Epithelial cell of esophagus (primary cell): Measurements from ENCODE around the gene CERS5.

ENCODE experiments used
- DNase-seq: peaks from one replicate; pipeline ENCODE4 v3.0.0; 2010; ENCODE audit warnings: low read depth
- H3K4me3 ChIP-seq: 2 replicates; pipeline ENCODE4 v1.5.1; 2011; ENCODE audit warnings: mild to moderate bottlenecking, low read length, control low read depth
- TF ChIP-seq, protein P1 (sequence below): IDR thresholded peaks from 2 replicates; pipeline ENCODE4 v1.5.1; 2011; ENCODE audit warnings: low read depth, mild to moderate bottlenecking, low read length, control low read depth, inconsistent platforms; ENCODE audit not compliant: insufficient read depth; ENCODE audit errors: missing control alignments

CERS5 gene, protein sequence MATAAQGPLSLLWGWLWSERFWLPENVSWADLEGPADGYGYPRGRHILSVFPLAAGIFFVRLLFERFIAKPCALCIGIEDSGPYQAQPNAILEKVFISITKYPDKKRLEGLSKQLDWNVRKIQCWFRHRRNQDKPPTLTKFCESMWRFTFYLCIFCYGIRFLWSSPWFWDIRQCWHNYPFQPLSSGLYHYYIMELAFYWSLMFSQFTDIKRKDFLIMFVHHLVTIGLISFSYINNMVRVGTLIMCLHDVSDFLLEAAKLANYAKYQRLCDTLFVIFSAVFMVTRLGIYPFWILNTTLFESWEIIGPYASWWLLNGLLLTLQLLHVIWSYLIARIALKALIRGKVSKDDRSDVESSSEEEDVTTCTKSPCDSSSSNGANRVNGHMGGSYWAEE

DNA sequence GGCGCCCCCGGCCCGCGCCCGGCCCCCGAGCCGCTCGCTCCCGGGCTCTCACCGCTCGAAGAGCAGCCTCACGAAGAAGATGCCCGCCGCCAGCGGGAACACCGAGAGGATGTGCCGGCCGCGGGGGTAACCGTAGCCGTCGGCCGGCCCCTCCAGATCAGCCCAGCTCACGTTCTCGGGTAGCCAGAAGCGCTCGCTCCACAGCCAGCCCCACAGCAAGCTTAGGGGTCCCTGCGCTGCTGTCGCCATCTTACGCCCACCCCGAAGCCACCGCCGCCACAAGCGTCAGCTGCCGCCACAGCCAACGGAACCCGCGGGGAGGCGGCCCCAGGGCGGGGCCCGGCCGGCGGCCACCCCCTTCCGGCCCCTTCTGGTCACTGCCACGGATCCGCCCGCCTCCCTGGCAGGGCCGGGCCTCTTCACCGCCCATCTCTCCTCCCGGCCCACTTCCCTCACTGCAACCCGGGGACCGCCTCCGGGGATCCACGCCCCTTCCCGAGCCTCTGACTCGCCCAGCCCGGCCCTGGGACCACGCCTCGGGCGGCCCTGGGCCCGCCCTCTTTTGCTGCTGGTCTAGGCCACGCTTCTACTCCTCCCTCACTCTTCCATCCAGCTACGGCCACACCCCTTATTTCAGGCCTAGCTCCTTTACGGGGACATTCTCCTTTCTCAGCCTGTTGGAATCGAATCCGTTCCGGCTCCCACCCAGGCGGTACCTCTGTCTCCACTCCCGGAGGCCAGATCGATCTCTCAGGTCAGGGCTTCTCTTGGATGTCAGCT is at the start of gene CERS5:
TSS of gene CERS5 (minus strand) at position 321 of the 780 bp plus-strand sequence. CDS start at position 249, 72 bp downstream.
- TF ChIP-seq, protein P1, sequence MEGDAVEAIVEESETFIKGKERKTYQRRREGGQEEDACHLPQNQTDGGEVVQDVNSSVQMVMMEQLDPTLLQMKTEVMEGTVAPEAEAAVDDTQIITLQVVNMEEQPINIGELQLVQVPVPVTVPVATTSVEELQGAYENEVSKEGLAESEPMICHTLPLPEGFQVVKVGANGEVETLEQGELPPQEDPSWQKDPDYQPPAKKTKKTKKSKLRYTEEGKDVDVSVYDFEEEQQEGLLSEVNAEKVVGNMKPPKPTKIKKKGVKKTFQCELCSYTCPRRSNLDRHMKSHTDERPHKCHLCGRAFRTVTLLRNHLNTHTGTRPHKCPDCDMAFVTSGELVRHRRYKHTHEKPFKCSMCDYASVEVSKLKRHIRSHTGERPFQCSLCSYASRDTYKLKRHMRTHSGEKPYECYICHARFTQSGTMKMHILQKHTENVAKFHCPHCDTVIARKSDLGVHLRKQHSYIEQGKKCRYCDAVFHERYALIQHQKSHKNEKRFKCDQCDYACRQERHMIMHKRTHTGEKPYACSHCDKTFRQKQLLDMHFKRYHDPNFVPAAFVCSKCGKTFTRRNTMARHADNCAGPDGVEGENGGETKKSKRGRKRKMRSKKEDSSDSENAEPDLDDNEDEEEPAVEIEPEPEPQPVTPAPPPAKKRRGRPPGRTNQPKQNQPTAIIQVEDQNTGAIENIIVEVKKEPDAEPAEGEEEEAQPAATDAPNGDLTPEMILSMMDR = no peak
- peak; percentile 99 for DNase-seq
- H3K4me3 ChIP-seq = peak within 1 kb of the TSS; percentile 79

DNA sequence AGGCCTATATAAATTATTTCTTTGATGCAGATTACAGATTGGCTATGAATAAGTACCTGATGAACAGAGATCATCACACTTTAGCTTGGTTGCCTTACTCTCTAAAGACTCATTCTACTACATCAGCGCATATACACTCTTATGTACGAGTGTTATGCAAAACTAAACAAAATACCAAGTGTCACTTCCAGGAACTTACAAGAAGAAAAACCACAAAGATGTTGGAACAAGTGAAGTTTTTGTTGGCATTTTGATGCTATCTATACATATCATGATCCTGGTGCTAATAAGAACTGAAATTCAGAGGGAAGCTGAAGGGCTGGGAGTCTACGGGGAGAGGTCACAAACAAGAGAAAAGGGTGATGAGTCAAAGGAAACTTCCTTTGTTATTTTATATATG is 47.9 kb upstream of the CERS5 start:
- no peak overlapping the region for H3K4me3 ChIP-seq
- TF ChIP-seq, protein P1 = no peak
- DNase-seq = peak; percentile 36

DNA sequence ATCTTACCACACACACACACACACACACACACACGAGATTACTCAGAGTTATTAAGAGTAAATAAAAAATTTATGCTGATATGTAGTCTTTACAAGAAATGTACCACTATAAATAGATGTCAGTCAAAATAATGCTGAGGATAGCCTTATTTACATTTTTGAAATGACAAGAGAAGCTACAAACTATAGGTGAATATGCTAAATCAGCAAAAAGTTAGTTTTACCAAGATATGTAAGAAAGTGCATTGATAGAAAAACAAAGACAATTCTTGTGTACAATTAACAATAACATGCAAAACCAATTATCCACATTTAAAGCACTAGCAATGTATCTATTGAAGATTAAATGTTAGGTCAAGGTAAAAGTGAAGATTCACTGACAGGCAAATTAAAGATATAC is 46.8 kb upstream of the CERS5 start:
- H3K4me3 ChIP-seq = no peak overlapping the region
- DNase-seq = no peak
- TF ChIP-seq, protein P1 = no peak

DNA sequence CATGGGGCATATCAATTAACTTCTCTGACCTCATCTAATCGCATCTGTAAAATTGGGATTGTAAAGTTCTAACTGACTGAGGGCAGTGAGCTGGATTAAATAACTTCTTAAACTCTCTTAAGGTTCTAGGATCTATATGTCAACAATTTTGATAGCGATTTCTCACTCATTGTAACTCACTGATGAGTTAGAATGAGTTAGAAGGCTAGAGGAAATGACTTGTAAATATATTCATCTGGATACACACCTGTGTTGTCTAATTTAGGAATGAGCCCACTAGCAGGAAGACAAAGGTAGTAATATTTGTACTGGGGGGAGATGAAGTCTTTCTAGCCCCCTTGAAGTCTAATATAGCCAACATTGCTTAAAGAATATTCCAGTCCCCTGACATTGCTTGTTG is 46.3 kb upstream of the CERS5 start:
- TF ChIP-seq, protein P1 = no peak
- H3K4me3 ChIP-seq = no peak overlapping the region
- no peak for DNase-seq

DNA sequence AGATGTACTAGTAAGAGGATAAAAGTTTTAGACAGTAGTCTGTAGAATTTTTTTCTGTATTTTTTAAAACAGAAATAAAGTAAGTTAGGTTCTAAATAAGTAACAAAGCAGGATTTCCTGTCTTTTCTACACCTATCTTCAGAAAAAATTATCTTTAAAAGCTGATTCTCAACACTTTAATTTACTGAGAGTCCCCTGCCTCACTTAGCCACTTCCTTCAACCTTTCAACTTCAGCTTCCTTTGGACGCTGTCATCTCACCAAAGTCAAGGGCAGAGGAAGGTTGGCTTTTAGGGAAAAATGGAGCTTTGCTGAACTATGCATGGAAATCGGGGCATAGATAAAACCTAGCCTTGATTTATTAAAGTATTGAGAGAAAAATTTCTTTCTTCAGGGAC is 44.9 kb upstream of the CERS5 start:
- TF ChIP-seq, protein P1 = no peak
- DNase-seq = no peak
- H3K4me3 ChIP-seq = no peak overlapping the region

DNA sequence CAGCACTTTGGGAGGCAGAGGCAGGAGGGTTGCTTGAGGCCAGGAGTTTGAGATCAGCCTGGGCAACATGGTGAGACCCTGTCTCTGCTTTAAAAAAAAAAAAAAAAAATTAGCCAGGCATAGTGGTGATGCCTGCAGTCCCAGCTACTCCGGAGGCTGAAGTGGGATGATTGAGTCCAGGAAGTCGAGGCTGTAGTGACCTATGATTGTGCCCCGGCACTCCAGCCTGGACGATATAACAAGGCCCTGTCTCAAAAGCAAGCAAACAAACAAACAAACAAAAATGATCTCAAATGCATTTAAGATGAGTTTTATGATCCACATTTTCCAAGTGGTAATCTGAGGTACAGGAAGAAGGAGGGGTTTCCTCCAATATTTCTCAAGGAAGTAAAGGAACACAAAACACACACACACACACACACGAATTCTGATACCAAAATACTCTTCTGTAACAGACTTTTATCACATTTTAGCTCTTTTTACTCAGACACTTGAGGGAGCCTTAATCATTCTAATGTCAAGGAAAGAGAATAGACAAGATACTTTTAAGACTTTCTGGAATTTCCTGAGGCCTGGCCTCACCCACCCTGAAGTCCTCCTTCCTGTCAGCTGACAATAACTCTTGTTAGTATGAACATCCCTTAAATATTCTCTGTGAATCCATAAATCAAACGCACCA is 44.4 kb upstream of the CERS5 start:
- TF ChIP-seq, protein P1 = no peak
- DNase-seq = no peak
- H3K4me3 ChIP-seq = no peak overlapping the region
